Kidney glomerular epithelial cell (primary cell): ENCODE measurements around the gene RPP30.
A peak's percentile ranks its signal among the peaks of the same experiment; 100 is the strongest.
"Not testable (repeated sequence)": the region's sequence is repeated elsewhere in the genome, so short reads cannot be mapped to it uniquely, and the experiment has no call there.

Source experiments
- DNase-seq: peaks from one replicate; lab custom pipeline; 2025; lab: John Stamatoyannopoulos, UW

Gene RPP30

GRCh38 chr10:90917238-90917967 is 45.6 kb downstream of the RPP30 start:
- DNase-seq: no peak

GRCh38 chr10:90917968-90918318 is 46.2 kb downstream of the RPP30 start:
- DNase-seq: no peak

- DNase-seq: no peak
Measured at GRCh38 chr10:90919683-90920574, 48.2 kb downstream of the RPP30 start.

GRCh38 chr10:90920986-90921666 is 49.4 kb downstream of the RPP30 start, which contains the start of gene ANKRD1:
Gene ANKRD1 (minus strand): TSS chr10:90921087. CDS start chr10:90921027, 60 bp downstream.
- peak; percentile 96 for DNase-seq

GRCh38 chr10:90921906-90922305 is 50.1 kb downstream of the RPP30 start:
- DNase-seq: no peak

GRCh38 chr10:90923111-90923731 is 51.4 kb downstream of the RPP30 start:
- DNase-seq: no peak

- no peak for DNase-seq
Measured at GRCh38 chr10:90924552-90924951, 52.8 kb downstream of the RPP30 start.

- no peak for DNase-seq
Measured at GRCh38 chr10:90925079-90926029, 53.6 kb downstream of the RPP30 start.

GRCh38 chr10:90927293-90927692 is 55.5 kb downstream of the RPP30 start:
- DNase-seq: no peak

- no peak for DNase-seq
Measured at GRCh38 chr10:90929179-90929578, 57.4 kb downstream of the RPP30 start.

- peak; percentile 43 for DNase-seq
Measured at GRCh38 chr10:90930070-90930837, 58.5 kb downstream of the RPP30 start.

- peak; percentile 75 for DNase-seq
Measured at GRCh38 chr10:90930971-90931871, 59.4 kb downstream of the RPP30 start.

- no peak for DNase-seq
Measured at GRCh38 chr10:90935581-90936275, 64.0 kb downstream of the RPP30 start.

GRCh38 chr10:90936276-90936659 is 64.5 kb downstream of the RPP30 start:
- no peak for DNase-seq

- no peak for DNase-seq
Measured at GRCh38 chr10:90937645-90938258, 66.0 kb downstream of the RPP30 start.

GRCh38 chr10:90939116-90939515 is 67.3 kb downstream of the RPP30 start:
- DNase-seq: no peak

- DNase-seq: no peak
Measured at GRCh38 chr10:90939648-90940047, 67.9 kb downstream of the RPP30 start.

- DNase-seq: not testable (repeated sequence)
Measured at GRCh38 chr10:90942980-90943379, 71.2 kb downstream of the RPP30 start.
